MM.1S (cell line): ENCODE data around the gene LMF1.

Source experiments
- EZH2 ChIP-seq: fragments of 300-600 bp; sonication (generic); optimal IDR thresholded peaks from 2 replicates; pipeline ENCODE3; 2017; ENCODE audit warnings: low read depth, mild to moderate bottlenecking, antibody characterized with exemption, low read length, mixed read lengths
- TF ChIP-seq, protein P1 (sequence below): fragments of 300-600 bp; sonication (generic); IDR thresholded peaks from 2 replicates; pipeline ENCODE4 v1.5.1; 2016; ENCODE audit warnings: antibody characterized with exemption, low read length, mixed read lengths

DNA sequence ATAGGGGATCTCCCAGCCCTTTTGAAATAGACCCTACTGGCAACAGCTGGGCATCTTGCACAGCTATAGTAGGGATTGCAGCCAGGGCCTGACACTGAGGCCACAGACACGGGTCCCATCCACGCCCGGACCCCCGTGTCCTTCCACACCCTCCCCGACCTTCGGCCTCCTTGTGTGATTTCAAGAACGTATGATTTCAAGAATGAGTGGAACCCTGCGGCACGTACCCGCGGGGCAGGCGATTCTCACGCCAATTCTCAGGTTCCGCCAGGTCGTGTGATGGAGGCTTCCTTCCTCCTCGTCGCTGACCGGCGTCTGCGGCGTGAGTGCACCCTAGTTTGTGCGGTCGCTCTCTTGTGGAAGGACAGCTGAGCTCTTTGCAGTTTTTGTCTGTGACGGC is 114.0 kb downstream of the LMF1 start:
- TF ChIP-seq, protein P1, sequence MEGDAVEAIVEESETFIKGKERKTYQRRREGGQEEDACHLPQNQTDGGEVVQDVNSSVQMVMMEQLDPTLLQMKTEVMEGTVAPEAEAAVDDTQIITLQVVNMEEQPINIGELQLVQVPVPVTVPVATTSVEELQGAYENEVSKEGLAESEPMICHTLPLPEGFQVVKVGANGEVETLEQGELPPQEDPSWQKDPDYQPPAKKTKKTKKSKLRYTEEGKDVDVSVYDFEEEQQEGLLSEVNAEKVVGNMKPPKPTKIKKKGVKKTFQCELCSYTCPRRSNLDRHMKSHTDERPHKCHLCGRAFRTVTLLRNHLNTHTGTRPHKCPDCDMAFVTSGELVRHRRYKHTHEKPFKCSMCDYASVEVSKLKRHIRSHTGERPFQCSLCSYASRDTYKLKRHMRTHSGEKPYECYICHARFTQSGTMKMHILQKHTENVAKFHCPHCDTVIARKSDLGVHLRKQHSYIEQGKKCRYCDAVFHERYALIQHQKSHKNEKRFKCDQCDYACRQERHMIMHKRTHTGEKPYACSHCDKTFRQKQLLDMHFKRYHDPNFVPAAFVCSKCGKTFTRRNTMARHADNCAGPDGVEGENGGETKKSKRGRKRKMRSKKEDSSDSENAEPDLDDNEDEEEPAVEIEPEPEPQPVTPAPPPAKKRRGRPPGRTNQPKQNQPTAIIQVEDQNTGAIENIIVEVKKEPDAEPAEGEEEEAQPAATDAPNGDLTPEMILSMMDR = no peak
- no peak for TF ChIP-seq EZH2
